ENCODE results near the gene RNFT2. TPM values are rescaled to one million over a fixed set of nuclear protein-coding genes. Genes with fewer than 3 reads are reported as not detected.

RNFT2 gene
- total RNA-seq, 1 experiment from 2014 or later, result 29.5 TPM

DNA sequence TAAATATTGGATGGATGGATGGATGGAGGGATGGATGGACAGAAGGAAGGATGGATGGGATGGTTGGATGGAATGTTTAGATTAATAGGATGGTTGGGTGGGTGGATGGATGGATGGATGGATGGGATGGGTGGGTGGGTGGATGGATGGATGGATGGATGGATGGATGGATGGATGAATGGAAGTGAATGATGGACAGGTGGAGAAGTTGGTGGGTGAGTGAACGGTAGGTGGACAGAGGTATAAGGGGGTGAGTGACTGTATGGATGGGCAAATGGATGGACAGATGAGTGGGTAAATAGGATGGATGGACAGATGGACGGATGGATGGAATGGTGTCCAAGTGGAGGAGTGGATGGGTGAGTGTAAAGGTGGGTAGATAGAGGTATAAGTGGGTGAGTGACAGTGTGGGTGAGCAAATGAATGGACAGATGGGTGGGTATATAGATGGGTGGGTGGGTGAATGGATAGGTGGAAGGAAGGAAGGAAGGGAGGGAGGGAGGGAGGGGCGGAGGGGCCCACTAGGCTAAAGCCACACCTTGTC lies 101.2 kb downstream of the RNFT2 start:
- H3K4me1 Mint-ChIP-seq, result peaks cover 4 to 6% of the 10 kb centered on the region in 2 experiments
- no peak overlapping the region for H2BK15ac ChIP-seq (ENCODE audit: low read depth, low read length)
- no peak overlapping the region for H4K91ac ChIP-seq (ENCODE audit: insufficient read length, low read depth, low read length)
- H3K9me3 ChIP-seq (ENCODE audit: control insufficient read depth, low read depth, low read length), result no peaks in the 10 kb centered on the region
- no peak overlapping the region for H3K9ac ChIP-seq (ENCODE audit: extremely low read depth, insufficient read length, low read length)
- WGBS (ENCODE audit: extremely low coverage, insufficient read length, low lambda C conversion rate), result no CpG with 5 or more reads among the region's 3 CpGs
- no peak overlapping the region for H3K27ac ChIP-seq (ENCODE audit: insufficient read length, low read depth, low read length)
- H3K18ac ChIP-seq (ENCODE audit: insufficient read length, low read depth, low read length), result no peak overlapping the region
- H3K27me3 ChIP-seq (ENCODE audit: insufficient read depth, low read length), result no peaks in the 10 kb centered on the region
- no peak overlapping the region for H2AK5ac ChIP-seq (ENCODE audit: insufficient read length, low read length)
- H3K79me1 ChIP-seq (ENCODE audit: insufficient read depth, low read depth, low read length, poor library complexity, severe bottlenecking), result no peaks in the 10 kb centered on the region
- no peak overlapping the region for H4K5ac ChIP-seq (ENCODE audit: insufficient read length, low read depth, low read length)
- no peak overlapping the region for H3K14ac ChIP-seq (ENCODE audit: insufficient read depth, low read length)
- H3K4ac ChIP-seq (ENCODE audit: low read depth, low read length), result no peak overlapping the region
- DNase-seq, result no peak
- H3K27ac Mint-ChIP-seq, result no peak overlapping the region
- H3K56ac ChIP-seq (ENCODE audit: insufficient read length, low read depth, low read length), result no peak overlapping the region
- no peak overlapping the region for H3K23ac ChIP-seq (ENCODE audit: insufficient read length, low read depth, low read length)
- H4K20me1 ChIP-seq (ENCODE audit: control insufficient read depth, insufficient read depth, insufficient read length), result peaks cover 3% of the 10 kb centered on the region
- no peak for TF ChIP-seq CTCF (conservative IDR thresholded peaks at IDR 0.05)
- H3K23me2 ChIP-seq (ENCODE audit: insufficient read length, low read depth, low read length, poor library complexity, severe bottlenecking), result no peaks in the 10 kb centered on the region
- H2BK120ac ChIP-seq (ENCODE audit: low read depth, low read length, poor library complexity, severe bottlenecking), result no peak overlapping the region
- H4K8ac ChIP-seq (replicated peaks; ENCODE audit: insufficient read length, low read depth, low read length), result no peak overlapping the region
- no peak overlapping the region for H2BK5ac ChIP-seq (ENCODE audit: insufficient read length, low read length)
- H3K79me2 ChIP-seq (ENCODE audit: insufficient read depth, low read length), result no peaks in the 10 kb centered on the region
- H3K36me3 Mint-ChIP-seq (ENCODE audit: insufficient read depth in 1 of 3, low read depth in 3 of 3), result peaks cover 4 to 27% (median 20%) of the 10 kb centered on the region in 3 experiments; a peak in 6 of 7 replicates
- no peaks in the 10 kb centered on the region for H3K4me1 ChIP-seq (ENCODE audit: insufficient read depth, low read length)
- no peaks in the 10 kb centered on the region for H3K27me3 Mint-ChIP-seq (ENCODE audit: low read depth)
- H3K4me3 Mint-ChIP-seq, result no peak overlapping the region
- H2BK12ac ChIP-seq (ENCODE audit: insufficient read length, low read depth, low read length), result no peak overlapping the region
- H3K9me3 Mint-ChIP-seq, result no peaks in the 10 kb centered on the region
- H2BK20ac ChIP-seq (ENCODE audit: low read depth, low read length, poor library complexity, severe bottlenecking), result no peak overlapping the region
- no peak overlapping the region for H3T11ph ChIP-seq (ENCODE audit: low read length)
- no peak overlapping the region for H3K4me2 ChIP-seq (ENCODE audit: insufficient read depth, insufficient read length, low read length)
- H2AFZ ChIP-seq (ENCODE audit: low read length), result no peak overlapping the region

Data from H9 (cell line).